NCI-H2227 (cell line): ENCODE results near the gene MOCS1.

Source experiments
- DNase-seq: peaks from one replicate; lab custom pipeline; 2025; ENCODE audit not compliant: unreplicated experiment; lab: John Stamatoyannopoulos, UW

The MOCS1 gene

GRCh38 chr6:39950125-39950720, 16.0 kb upstream of the MOCS1 start:
- no peak for DNase-seq

GRCh38 chr6:39948199-39948791, 14.0 kb upstream of the MOCS1 start:
- DNase-seq: no peak

GRCh38 chr6:39947611-39948068, 13.4 kb upstream of the MOCS1 start:
- no peak for DNase-seq

GRCh38 chr6:39945626-39946025, 11.4 kb upstream of the MOCS1 start:
- DNase-seq: no peak

DNA sequence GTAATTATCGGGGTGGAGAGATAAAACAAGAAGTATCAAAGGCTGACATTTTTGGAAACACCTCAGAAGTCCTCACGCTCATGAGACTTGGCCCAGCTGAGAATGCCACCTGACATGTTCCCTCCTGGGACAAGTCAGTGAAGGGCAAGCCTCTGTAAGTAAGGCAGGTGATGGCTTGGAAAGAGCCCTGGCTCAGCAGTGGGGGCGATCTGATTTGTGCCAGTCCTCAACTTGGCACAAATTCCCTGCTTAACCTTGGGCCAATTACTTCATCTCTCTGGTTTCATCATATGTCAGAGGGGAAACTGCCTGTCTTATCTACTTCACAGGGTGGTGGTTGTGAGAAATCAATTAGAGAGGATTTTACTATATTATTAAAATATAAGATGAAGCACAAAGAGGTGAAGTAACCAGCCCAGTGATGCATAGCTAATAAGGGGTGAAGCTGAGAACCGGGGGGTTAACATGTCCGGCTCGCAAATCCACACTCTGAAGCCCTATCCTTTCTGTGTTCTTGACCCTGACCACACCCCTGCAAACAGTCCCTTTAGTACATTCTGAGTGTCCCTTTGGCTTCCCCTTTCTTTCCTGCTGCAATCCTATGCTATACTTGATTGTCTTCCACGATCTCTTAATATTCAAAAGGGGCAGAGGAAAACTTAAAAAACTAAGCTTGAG, 8.8 kb upstream of the MOCS1 start:
- DNase-seq: no peak

- DNase-seq: no peak
Measured at GRCh38 chr6:39941820-39942219, 7.6 kb upstream of the MOCS1 start.

GRCh38 chr6:39941138-39941537, 6.9 kb upstream of the MOCS1 start:
- DNase-seq: no peak

- DNase-seq: no peak
Measured at GRCh38 chr6:39938773-39939654, 4.8 kb upstream of the MOCS1 start.

GRCh38 chr6:39937686-39938333, 3.5 kb upstream of the MOCS1 start:
- DNase-seq: no peak

DNA sequence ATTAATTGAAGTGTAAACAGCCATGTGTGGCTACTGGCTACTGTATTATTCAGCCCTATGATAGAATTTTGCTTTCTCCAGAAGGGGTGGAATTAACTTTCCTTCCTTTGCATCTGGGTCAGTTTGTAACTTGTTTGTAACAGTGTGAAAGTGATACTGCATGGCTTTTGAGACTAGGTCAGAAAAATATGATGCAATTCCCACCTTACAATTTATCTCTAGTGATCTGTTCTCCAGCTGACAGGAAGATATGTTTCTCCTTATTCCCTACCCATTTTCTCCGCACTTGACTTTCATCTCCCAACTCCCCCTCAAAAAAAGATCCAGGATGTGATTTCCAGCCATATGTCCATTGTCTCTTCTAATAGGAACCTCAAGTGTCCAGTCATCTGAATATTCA, 2.6 kb upstream of the MOCS1 start:
- no peak for DNase-seq

DNA sequence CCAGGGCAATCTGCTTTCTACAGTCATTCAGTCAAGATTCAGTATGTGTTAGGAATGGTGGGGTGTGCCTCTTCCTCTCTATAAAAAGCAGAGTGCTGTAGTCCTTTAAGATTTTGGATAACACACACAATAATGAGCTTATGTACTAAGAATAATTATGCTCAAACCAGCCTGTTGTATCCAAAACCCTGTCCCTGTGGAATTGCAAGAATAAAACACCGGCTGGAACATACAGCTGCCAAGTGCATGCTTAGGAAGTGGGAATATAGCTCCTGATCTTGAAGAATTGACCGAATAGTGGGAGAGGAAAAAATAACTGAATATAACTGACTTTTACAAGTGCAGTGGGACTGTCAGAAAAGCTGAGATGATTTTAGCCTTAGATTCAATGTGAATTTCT, 979 bp upstream of the MOCS1 start:
- no peak for DNase-seq

GRCh38 chr6:39933669-39934130, 562 bp downstream of the MOCS1 start:
- DNase-seq: no peak

DNA sequence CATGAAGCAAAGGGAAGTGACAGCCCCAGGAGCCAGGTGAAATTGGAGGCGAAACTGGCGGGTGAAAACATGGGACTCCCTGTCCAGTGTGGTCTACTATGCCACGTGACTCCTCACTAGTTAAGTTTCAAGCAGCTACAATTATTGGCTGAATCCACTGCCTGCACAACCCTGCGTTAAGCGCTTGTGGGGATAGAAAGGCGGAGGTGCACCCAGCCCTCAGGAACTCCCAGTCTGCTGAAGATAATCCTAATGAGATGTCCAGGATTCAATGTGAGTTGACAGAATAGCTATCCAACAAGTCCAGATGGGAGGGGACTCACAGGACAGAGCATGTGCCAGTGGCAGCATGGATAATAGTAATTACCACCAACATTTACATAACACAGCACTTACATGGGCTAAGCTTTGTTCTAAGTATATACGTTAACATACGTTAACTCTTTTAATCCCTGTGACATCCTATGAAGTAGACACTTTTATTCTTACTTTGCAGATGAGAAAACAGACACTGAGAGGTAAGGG, 1.8 kb downstream of the MOCS1 start:
- DNase-seq: no peak

DNA sequence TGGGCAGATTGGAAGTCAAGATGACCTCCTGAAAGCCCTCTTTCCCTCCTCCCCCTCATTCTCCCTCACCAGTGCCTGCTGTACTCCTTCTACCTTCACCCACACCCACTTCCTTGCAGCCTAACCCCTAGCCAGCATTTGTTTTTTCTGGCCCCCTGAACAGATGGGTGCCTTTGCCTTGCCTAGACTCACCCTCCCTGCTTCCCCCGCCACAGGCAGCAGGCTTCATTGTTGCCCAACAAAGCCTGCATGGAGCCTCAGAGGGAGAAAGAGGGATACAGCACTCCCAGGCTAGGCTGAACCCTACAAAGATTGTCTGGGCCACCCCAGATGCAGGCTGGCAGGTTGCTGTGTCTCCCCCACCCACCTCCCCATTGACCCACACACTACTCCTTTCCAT, 2.7 kb downstream of the MOCS1 start:
- no peak for DNase-seq

- no peak for DNase-seq
Measured at GRCh38 chr6:39930540-39930939, 3.7 kb downstream of the MOCS1 start.

DNA sequence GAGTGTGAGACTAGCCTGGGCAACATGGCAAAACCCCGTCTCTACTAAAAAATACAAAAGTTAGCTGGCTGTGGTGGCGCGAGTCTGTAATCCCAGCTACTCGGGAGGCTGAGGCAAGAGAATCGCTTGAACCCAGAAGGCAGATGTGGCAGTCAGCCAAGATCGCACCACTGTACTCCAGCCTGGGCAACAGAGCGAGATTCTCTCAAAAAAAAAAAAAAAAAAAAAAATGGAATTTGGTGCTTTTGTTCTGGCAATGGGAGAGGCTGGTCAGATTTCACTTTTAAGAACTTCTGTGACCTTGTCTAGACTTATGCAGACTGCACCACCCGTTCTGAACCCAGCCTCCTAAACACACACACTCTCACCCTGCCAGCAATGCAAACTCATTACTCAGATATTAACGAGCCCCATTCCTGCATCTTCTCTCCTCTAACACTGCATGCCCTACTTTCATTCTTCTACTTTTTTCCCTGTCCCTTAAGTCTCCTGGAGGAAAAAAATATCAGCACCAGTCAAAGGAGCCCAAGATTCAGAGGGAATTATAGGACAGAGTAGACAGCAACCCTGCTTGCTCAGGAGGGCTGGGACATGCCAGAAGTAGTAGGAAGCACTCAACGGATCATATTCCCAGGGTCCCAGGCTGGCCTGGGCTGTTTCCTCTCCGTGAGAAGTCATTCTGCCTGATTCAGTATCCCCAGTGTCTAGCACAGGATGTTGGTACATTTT, 4.4 kb downstream of the MOCS1 start:
- no peak for DNase-seq

GRCh38 chr6:39929039-39929732, 5.1 kb downstream of the MOCS1 start:
- DNase-seq: no peak

DNA sequence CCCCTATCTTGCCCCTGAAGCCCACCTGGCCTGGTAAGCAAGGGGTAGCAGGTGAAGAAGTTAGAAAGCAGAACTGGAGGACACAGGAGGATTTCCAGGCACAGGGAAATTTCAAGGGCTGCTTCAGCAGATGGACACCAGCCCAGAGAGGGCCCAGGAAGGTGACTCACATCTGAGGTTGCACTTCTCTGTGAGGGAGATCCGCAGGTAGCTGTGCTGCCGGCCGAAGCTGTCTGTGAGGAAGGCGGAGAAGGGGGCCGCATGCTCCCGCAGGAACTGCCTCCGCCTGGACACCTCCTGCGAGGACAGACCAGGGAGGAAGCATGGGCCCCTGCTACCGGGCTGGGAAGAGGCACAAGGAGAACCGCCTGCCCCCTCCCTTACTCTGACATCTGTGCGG, 7.1 kb downstream of the MOCS1 start:
- no peak for DNase-seq

- DNase-seq: no peak
Measured at GRCh38 chr6:39926668-39927067, 7.6 kb downstream of the MOCS1 start.

DNA sequence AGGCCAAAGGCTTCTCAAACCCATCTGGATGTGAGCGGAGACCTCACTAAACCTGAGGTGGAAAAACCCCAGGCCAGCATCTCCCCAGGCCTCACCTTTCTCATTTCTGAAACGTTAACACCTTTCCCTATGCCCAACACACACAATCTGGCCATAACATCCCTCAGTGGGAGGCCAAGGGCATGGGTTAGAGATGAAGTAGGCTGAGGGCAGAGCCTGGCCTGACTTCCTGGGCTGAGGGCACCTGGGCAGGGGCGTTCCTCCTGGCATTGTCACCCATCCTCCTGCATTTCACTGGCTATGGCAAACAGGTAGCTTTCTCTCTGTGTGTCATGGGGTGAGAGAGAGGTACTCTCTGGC, 8.4 kb downstream of the MOCS1 start:
- no peak for DNase-seq
